ENCODE measurements around the gene HSPB7.

HSPB7 gene

DNA sequence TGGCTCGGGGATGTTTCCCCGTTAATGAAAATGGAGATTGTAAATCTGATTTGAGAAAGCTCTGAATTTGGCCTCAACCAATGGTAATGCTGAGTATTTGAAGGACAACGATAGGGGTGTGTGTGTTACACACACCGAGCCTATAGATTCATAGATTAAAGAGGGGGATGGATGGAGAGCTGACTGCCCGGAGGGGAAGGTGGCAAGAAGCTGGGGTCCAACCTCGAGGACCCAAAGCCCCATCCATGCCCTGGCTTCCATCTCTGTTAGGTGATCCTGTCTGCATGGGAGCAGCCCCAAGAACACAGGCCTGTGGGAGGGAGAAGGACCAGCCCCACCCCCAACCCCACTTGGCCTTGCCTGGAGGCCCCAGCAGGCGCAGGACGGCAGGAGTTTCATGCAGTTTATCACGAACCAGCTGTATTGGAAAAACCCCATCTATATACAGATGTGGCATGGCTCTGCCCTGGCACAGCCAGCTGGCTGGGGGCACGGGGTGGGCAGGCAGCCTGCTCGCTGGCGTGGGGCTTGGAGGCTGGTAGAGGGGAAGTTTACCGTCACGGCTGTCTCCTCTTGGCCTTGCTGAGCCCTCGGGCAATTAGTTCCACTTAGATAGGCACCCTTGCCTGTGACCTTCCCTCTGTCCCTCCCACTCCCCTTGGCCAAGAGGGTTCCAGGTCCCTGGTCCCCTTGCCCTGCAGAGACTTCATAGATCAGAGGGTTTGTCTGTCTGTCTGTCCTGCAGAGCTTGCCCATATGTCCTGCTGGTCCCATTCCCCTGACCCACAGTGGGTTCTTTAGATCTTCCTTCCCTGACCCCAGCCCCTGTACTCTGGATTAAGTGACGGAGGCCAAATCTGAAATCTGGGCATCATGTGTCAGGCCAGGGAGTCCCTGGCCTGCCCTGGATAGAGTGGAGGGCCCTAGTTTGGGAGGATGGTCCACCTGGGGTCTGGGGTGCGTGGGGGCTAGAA is 3.0 kb downstream of the HSPB7 start:
- no peak for DNase-seq (ENCODE audit: low spot score)
- in situ Hi-C loops (cut with MboI; ENCODE audit: low sequenced_read_pairs, unreplicated experiment) = no loop called here
- TF ChIP-seq CTCF (IDR thresholded peaks at IDR 0.05; ENCODE audit: borderline replicate concordance, control extremely low read depth, extremely low read depth, insufficient read depth, missing control alignments) = no peak

DNA sequence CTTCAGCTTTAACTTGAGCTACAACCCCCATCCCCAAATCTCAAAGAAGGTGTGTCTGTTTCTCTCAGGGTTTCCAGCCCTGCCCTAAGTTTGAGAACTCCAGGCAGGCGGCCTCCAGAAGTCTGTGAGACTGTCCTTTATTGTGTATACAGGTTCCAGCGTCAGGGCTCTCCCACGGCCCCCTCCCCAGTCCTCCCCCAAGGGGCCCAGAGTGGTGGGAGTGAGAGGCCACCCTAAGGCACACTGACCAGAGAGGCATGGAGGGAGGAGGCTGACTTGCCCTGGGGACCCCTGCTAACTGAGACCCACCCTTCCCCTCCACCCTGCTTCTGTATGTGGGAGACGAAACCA is 4.0 kb downstream of the HSPB7 start:
- TF ChIP-seq CTCF (IDR thresholded peaks at IDR 0.05; ENCODE audit: borderline replicate concordance, control extremely low read depth, extremely low read depth, insufficient read depth, missing control alignments) = no peak
- in situ Hi-C loops (cut with MboI; ENCODE audit: low sequenced_read_pairs, unreplicated experiment) = no loop called here
- no peak for DNase-seq (ENCODE audit: low spot score)

DNA sequence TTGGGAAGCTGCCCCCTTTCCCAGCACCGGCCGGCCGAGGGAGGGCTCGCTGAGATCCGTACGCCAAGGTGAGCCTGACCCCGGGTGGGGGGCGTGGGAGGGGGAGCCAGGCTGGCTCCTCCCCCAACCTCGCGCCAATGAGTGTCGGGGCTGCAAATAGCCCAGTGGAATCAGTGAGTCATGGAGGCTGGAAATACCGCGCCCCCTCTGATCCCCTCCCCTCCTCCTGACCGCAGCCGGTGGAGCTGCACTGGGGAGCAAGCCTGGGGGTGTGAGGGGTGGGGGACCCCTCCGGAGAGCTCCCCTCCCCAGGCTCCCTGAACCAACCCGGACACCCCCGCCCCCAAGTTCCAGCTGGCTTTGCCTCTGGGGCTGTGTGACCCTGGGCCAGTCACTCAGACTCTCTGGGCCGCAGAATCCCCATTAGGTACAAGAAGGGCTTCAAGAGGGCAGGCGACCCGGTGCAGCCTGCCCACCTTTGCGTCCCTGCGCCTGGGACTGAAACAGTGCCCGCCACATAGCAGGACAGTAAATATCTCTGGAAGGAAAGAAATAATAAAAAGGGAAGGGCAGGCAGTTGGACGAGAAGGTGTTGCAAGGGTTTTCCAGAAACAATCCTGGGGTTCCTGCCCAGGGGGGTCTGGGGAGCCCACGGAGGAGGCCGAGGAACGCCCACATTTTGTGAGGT is 4.5 kb downstream of the HSPB7 start:
- peak; percentile 80 for DNase-seq (ENCODE audit: low spot score)
- no peak for TF ChIP-seq CTCF (IDR thresholded peaks at IDR 0.05; ENCODE audit: borderline replicate concordance, control extremely low read depth, extremely low read depth, insufficient read depth, missing control alignments)
- in situ Hi-C loops (cut with MboI; ENCODE audit: low sequenced_read_pairs, unreplicated experiment) = no loop called here

GRCh38 chr1:16012590-16013219 is 5.1 kb downstream of the HSPB7 start:
- no peak for TF ChIP-seq CTCF (IDR thresholded peaks at IDR 0.05; ENCODE audit: borderline replicate concordance, control extremely low read depth, extremely low read depth, insufficient read depth, missing control alignments)
- in situ Hi-C loops (cut with MboI; ENCODE audit: low sequenced_read_pairs, unreplicated experiment) = no loop called here
- peak; percentile 79 for DNase-seq (ENCODE audit: low spot score)

DNA sequence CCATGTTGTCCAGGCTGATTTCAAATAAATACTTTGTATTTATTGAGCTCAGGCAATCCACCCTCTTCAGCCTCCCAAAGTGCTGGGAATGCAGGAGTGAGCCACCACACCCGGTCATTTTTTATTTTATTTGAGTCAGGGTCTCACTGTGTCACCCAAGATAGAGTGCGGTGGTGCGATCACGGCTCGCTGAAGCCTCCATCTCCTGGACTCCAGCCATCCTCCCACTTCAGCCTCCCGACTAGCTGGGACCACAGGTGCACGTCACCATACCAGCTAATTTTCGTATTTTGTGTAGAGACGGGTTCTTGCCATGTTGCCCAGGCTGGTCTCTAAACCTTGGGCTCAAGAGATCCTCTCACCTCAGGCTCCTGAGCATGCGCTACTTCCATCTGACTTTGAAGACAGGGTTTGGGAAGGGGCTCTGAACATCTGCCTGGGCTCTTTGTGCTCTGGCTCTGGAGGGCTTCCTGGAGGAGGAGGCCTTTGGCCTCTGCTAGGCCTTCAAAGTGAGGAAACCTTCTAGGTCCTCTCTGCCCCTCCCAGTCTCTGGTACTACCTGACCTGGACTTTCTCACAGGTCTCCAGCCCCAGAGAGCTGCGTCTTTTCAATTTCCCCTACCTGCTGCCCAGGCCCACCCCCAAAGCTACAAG is 5.8 kb downstream of the HSPB7 start:
- no peak for TF ChIP-seq CTCF (IDR thresholded peaks at IDR 0.05; ENCODE audit: borderline replicate concordance, control extremely low read depth, extremely low read depth, insufficient read depth, missing control alignments)
- in situ Hi-C loops (cut with MboI; ENCODE audit: low sequenced_read_pairs, unreplicated experiment) = no loop called here
- no peak for DNase-seq (ENCODE audit: low spot score)

DNA sequence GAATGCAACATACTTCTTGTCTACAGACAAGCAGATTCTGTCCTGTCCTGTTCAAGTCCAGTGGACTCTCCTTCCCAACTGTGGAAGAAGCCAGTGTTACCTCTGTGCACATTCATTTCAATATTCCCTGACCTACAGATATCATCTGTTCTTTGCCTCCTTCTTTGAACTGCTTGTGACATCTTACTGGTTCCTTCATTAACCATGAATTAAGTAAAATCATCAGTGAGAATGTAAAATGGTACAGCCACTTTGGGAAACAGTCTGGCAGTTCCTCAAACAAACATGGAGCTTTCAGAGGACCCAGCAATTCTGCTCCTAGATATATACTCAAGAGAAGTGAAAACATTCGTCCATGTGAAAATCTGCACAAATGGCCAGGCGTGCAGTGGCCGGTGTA is 7.0 kb downstream of the HSPB7 start:
- DNase-seq (ENCODE audit: low spot score) = no peak
- no peak for TF ChIP-seq CTCF (IDR thresholded peaks at IDR 0.05; ENCODE audit: borderline replicate concordance, control extremely low read depth, extremely low read depth, insufficient read depth, missing control alignments)
- in situ Hi-C loops (cut with MboI; ENCODE audit: low sequenced_read_pairs, unreplicated experiment) = no loop called here
